Stomach (tissue), 4 donors: ENCODE measurements around the gene MAN2C1.

Experiments
- CTCF ChIP-seq, 7 experiments: fragments of 450-650 bp in 4 of 7; fragments of 200-600 bp in 3 of 7; sonication (generic) in 3 of 7; IDR thresholded peaks; one replicate each; pipeline ENCODE4 v1.5.1; 2016 to 2019; ENCODE audit warnings: antibody characterized with exemption in 7 of 7, control low read depth in 2 of 7, mild to moderate bottlenecking in 1 of 7
- POLR2A ChIP-seq, 4 donors: fragments of 450-650 bp; IDR thresholded peaks; one replicate each; pipeline ENCODE4 v1.6.1; 2016; ENCODE audit warnings: antibody characterized with exemption in 4 of 4, control low read depth in 2 of 4, mild to moderate bottlenecking in 1 of 4, moderate library complexity in 1 of 4

- TF ChIP-seq POLR2A (IDR thresholded peaks at IDR 0.05) (no peak), CTCF (IDR thresholded peaks at IDR 0.05) (no peak)
Measured at GRCh38 chr15:75321711-75322110, 46.7 kb downstream of the MAN2C1 start.
